Endothelial cell of umbilical vein (primary cell): ENCODE measurements around the gene DTL.

ENCODE experiments used
- CTCF ChIP-seq, 2 donors: IDR thresholded peaks; 1 replicate in 1 of 2; 2 replicates in 1 of 2; pipeline ENCODE4 v1.5.1; 2011; ENCODE audit warnings: low read length in 2 of 2, mild to moderate bottlenecking in 2 of 2, moderate library complexity in 2 of 2, control low read depth in 1 of 2, inconsistent platforms in 1 of 2, low read depth in 1 of 2; ENCODE audit not compliant: insufficient read depth in 1 of 2; ENCODE audit errors: extremely low read depth in 1 of 2
- EZH2 ChIP-seq: IDR thresholded peaks from 2 replicates; pipeline ENCODE4 v1.6.1; 2012; ENCODE audit warnings: borderline replicate concordance, low read depth, mild to moderate bottlenecking, moderate library complexity, low read length, inconsistent platforms; ENCODE audit not compliant: severe bottlenecking
- FOS ChIP-seq: IDR thresholded peaks from 2 replicates; pipeline ENCODE4 v1.6.1; 2011; ENCODE audit warnings: mild to moderate bottlenecking, low read length, moderate library complexity, borderline replicate concordance; ENCODE audit not compliant: insufficient read depth
- MAX ChIP-seq: IDR thresholded peaks from 2 replicates; pipeline ENCODE4 v1.6.1; 2011; ENCODE audit not compliant: insufficient read depth, insufficient read length
- MYC ChIP-seq: IDR thresholded peaks from one replicate; pipeline ENCODE4 v1.6.1; 2011; ENCODE audit warnings: mild to moderate bottlenecking, low read depth, low read length
- POLR2A ChIP-seq: IDR thresholded peaks from 2 replicates; pipeline ENCODE4 v1.6.1; 2012; ENCODE audit warnings: low read depth, mild to moderate bottlenecking, control low read depth, low read length
- POLR2AphosphoS5 ChIP-seq: IDR thresholded peaks from 2 replicates; pipeline ENCODE4 v1.6.1; 2012; ENCODE audit warnings: low read depth, mild to moderate bottlenecking, control low read depth, low read length, moderate library complexity; ENCODE audit not compliant: insufficient read depth

GRCh38 chr1:212097360-212097759, 61.8 kb downstream of the DTL start:
- no peak for TF ChIP-seq MAX
- TF ChIP-seq CTCF (IDR thresholded peaks at IDR 0.05; ENCODE audit: extremely low read depth in 1 of 2, insufficient read depth in 1 of 2, low read depth in 1 of 2, low read length in 2 of 2) = no peak
- no peak for TF ChIP-seq POLR2A
- no peak for TF ChIP-seq POLR2AphosphoS5
- TF ChIP-seq EZH2 = no peak
- TF ChIP-seq MYC = no peak
- TF ChIP-seq FOS = no peak
